RWPE2 (cell line): Measurements from ENCODE around the gene SYCP1.
A peak's percentile ranks its signal among the peaks of the same experiment; 100 is the strongest.
"Not testable (repeated sequence)": the region's sequence is repeated elsewhere in the genome, so short reads cannot be mapped to it uniquely, and the experiment has no call there.

Experiments
- ATAC-seq: fragments of 200-7000 bp; cut with Tn5 transposase; 3 replicates; pipeline ENCODE4 v1.9.1; 2021; ENCODE audit warnings: low read depth
- DNase-seq: peaks from one replicate; pipeline ENCODE4 v3.0.0-alpha.2; 2020; ENCODE audit warnings: low spot score
- H3K27ac ChIP-seq: fragments of 450-650 bp; 2 replicates; pipeline ENCODE4 v1.5.1; 2017; ENCODE audit warnings: mild to moderate bottlenecking; ENCODE audit not compliant: poor library complexity, severe bottlenecking
- H3K27me3 ChIP-seq: fragments of 250-450 bp; sonication (Bioruptor Pico); 2 replicates; pipeline ENCODE4 v1.5.1; 2021; ENCODE audit warnings: mild to moderate bottlenecking, moderate library complexity; ENCODE audit not compliant: insufficient read depth, poor library complexity, severe bottlenecking
- H3K36me3 ChIP-seq: fragments of 250-450 bp; sonication (Bioruptor Pico); 2 replicates; pipeline ENCODE4 v1.5.1; 2020; ENCODE audit warnings: low read depth, mild to moderate bottlenecking, moderate library complexity
- H3K4me1 ChIP-seq: fragments of 250-450 bp; sonication (Bioruptor Pico); 2 replicates; pipeline ENCODE4 v1.5.1; 2021; ENCODE audit warnings: mild to moderate bottlenecking, moderate library complexity; ENCODE audit not compliant: insufficient read depth, poor library complexity, severe bottlenecking
- H3K4me3 ChIP-seq: fragments of 250-450 bp; sonication (Bioruptor Pico); 2 replicates; pipeline ENCODE4 v1.5.1; 2021; ENCODE audit warnings: mild to moderate bottlenecking, moderate library complexity; ENCODE audit not compliant: severe bottlenecking
- H3K9me3 ChIP-seq: fragments of 250-450 bp; sonication (Bioruptor Pico); 2 replicates; pipeline ENCODE4 v1.5.1; 2021; ENCODE audit warnings: mild to moderate bottlenecking, moderate library complexity; ENCODE audit not compliant: severe bottlenecking
- CTCF ChIP-seq: fragments of 450-650 bp; IDR thresholded peaks from one replicate; pipeline ENCODE4 v1.5.1; 2017; ENCODE audit warnings: mild to moderate bottlenecking, moderate library complexity; ENCODE audit not compliant: poor library complexity, severe bottlenecking

SYCP1 gene

DNA sequence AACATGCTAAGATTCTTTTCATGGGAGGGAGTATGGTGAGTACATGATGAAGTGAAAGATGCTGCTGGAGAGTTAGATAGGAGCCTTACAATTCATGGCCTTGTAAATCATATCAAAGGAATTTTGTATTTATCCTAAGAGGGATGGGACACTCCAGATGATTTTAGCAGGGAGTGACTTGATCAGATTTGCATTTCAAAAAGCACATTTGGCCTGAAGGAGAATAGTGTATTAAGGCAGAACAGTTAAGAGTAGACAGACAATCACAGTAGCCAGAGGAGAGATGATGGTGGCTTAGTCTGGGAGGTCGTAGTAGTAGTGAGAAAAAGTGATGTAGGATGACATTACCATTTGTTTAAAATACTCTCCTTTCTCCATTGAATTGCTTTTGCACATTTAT, 48.8 kb downstream of the SYCP1 start:
- no peak overlapping the region for H3K27ac ChIP-seq
- peaks cover 2% of the 10 kb centered on the region for H3K9me3 ChIP-seq
- H3K27me3 ChIP-seq, result peaks cover 16% of the 10 kb centered on the region
- no peak overlapping the region for H3K4me3 ChIP-seq
- ATAC-seq (no peak), DNase-seq (no peak)
- no peak for TF ChIP-seq CTCF
- no peaks in the 10 kb centered on the region for H3K36me3 ChIP-seq
- H3K4me1 ChIP-seq, result no peaks in the 10 kb centered on the region

DNA sequence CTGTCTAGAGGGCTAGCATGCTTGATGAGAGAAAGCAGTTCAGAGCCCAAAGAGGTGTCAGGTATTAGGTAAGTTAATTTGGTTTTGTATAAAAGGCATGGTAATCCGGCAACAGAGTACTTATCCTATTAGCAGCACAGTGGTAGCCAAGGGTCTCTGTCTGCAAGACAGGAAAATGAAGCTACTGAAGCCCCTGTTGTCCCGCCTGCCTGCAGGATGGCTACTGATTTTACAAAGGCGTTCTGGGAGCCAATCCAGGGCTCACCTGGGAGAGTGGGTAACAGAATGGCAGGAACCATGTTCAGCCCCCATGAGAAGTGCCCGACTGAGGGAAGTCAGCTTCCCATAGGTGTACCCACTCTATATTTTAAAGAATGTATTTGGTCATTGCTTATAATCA, 61.1 kb downstream of the SYCP1 start:
- H3K36me3 ChIP-seq, H3K4me3 ChIP-seq, H3K27ac ChIP-seq, H3K9me3 ChIP-seq, DNase-seq, ATAC-seq, H3K4me1 ChIP-seq: not testable (repeated sequence)
- H3K27me3 ChIP-seq, result peaks cover 70% of the 10 kb centered on the region

GRCh38 chr1:114926607-114927006, 71.9 kb downstream of the SYCP1 start:
- Histone ChIP-seq H3K4me1 (no peaks in the 10 kb centered on the region), H3K4me3 (no peak overlapping the region), H3K9me3 (no peaks in the 10 kb centered on the region), H3K27me3 (peaks cover 20% of the 10 kb centered on the region), H3K36me3 (no peaks in the 10 kb centered on the region), H3K27ac (no peak overlapping the region)
- ATAC-seq (no peak), DNase-seq (no peak)
- no peak for TF ChIP-seq CTCF

- Histone ChIP-seq H3K27me3 (peaks cover 14% of the 10 kb centered on the region), H3K4me1 (no peaks in the 10 kb centered on the region), H3K27ac (no peak overlapping the region), H3K36me3 (no peaks in the 10 kb centered on the region), H3K4me3 (no peak overlapping the region), H3K9me3 (no peaks in the 10 kb centered on the region)
- ATAC-seq, result no peak
- no peak for TF ChIP-seq CTCF
- no peak for DNase-seq
These were observed 72.7 kb downstream of the SYCP1 start for GRCh38 chr1:114927401-114927800.

- H3K27me3 ChIP-seq, result peaks cover 7% of the 10 kb centered on the region
- no peak overlapping the region for H3K4me3 ChIP-seq
- no peak overlapping the region for H3K27ac ChIP-seq
- H3K36me3 ChIP-seq, result no peaks in the 10 kb centered on the region
- no peak for DNase-seq
- H3K4me1 ChIP-seq, result no peaks in the 10 kb centered on the region
- H3K9me3 ChIP-seq, result no peaks in the 10 kb centered on the region
- TF ChIP-seq CTCF, result peak; percentile 35
- no peak for ATAC-seq
These were observed 101.9 kb downstream of the SYCP1 start for GRCh38 chr1:114956570-114956969.
